ENCODE measurements around the gene LILRA2.

Gene LILRA2

DNA sequence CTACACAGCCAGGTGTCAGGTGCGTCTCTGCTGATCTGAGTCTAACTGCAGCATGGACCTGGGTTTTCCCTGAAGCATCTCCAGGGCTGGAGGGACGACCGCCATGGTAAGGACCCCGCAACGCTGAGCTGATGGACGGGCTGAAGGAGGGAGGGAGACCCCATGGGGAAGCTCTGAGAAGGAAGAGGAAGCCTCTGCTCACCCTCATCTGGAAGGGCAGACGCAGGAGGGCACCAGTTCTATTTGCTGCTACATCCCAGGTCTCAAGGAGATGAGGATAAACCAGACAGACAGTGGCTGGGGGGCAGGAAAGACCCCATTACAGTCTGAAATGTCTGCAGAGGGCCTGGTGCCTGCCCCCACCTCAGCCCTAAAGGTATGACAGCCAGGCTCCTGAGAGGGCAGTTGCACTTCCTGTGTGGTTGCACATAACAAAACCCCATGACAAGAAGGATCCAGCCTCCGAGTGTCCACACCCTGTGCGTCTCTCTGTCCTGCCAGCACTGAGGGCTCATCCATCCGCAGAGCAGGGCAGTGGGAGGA lies at the start of gene LILRA2:
TSS of gene LILRA2 (plus strand) at position 461 of the 543 bp plus-strand sequence. CDS start 89 bp downstream, outside the sequence.
- Histone ChIP-seq H3K4me1 (ENCODE audit: control insufficient read depth in 2 of 2, insufficient read depth in 2 of 2, low read length in 2 of 2) (no peaks in the 10 kb centered on the region), H3K27ac (ENCODE audit: low read depth in 2 of 2, low read length in 2 of 2) (no peak within 1 kb of the TSS), H3K9ac (ENCODE audit: low read depth in 1 of 2, low read length in 2 of 2) (no peak within 1 kb of the TSS), H3K27me3 (ENCODE audit: control insufficient read depth in 2 of 2, insufficient read depth in 2 of 2, low read length in 2 of 2) (no peaks in the 10 kb centered on the region), H3K36me3 (ENCODE audit: control insufficient read depth in 2 of 2, insufficient read depth in 2 of 2, low read length in 2 of 2) (no peaks in the 10 kb centered on the region), H3K4me3 (ENCODE audit: low read length in 2 of 2) (no peak within 1 kb of the TSS), H3K9me3 (ENCODE audit: control insufficient read depth in 2 of 2, low read length in 2 of 2) (no peaks in the 10 kb centered on the region)

DNA sequence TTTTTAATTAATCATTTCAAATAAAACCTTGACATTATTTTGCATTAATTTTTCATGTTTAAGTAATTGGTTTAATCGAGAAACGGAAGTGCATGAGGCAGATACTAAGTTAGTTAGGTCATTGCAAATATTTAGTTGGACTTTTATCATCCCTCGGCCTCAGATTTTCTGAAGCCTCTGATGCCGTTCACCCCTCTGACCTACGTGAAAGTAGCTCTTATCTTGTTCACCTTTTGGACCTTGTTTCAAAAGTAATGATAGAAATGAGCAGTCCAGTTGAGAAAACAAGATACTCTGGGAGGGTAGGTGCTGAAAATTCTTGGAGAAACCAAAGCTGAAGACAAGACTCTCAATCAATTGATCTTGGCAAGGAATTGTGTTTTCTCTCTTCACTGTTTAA lies 48.0 kb upstream of the LILRA2 start:
- Histone ChIP-seq H3K9me3 (ENCODE audit: control insufficient read depth in 2 of 2, low read length in 2 of 2) (no peaks in the 10 kb centered on the region), H3K27ac (ENCODE audit: low read depth in 2 of 2, low read length in 2 of 2) (no peak overlapping the region), H3K36me3 (ENCODE audit: control insufficient read depth in 2 of 2, insufficient read depth in 2 of 2, low read length in 2 of 2) (no peaks in the 10 kb centered on the region), H3K4me3 (ENCODE audit: low read length in 2 of 2) (no peak overlapping the region), H3K27me3 (ENCODE audit: control insufficient read depth in 2 of 2, insufficient read depth in 2 of 2, low read length in 2 of 2) (peaks cover 0 to under 1% of the 10 kb centered on the region in 2 donors), H3K9ac (ENCODE audit: low read depth in 1 of 2, low read length in 2 of 2) (no peak overlapping the region), H3K4me1 (ENCODE audit: control insufficient read depth in 2 of 2, insufficient read depth in 2 of 2, low read length in 2 of 2) (peaks cover 0 to 3% of the 10 kb centered on the region in 2 donors)

DNA sequence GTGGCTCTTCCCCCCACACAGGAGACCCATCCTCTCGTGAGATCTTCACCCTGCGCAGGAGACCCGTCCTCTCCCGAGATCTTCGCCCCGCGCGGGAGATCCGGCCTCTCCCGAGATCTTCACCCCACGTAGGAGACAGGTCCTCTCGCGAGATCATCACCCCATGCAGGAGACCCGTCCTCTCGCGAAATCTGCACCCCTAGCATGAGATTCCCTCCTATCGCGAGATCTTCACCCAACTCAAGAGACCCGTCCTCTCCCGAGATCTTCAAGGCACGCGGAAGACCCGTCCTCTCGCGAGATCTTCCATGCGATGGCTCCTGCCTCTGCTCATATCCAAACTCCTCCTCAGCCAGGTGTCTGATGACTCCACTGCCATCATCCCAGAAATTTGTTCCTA lies 46.6 kb upstream of the LILRA2 start:
- Histone ChIP-seq H3K27me3 (ENCODE audit: control insufficient read depth in 2 of 2, insufficient read depth in 2 of 2, low read length in 2 of 2) (peaks cover 0 to 3% of the 10 kb centered on the region in 2 donors), H3K9ac (ENCODE audit: low read depth in 1 of 2, low read length in 2 of 2) (no peak overlapping the region), H3K36me3 (ENCODE audit: control insufficient read depth in 2 of 2, insufficient read depth in 2 of 2, low read length in 2 of 2) (no peaks in the 10 kb centered on the region), H3K9me3 (ENCODE audit: control insufficient read depth in 2 of 2, low read length in 2 of 2) (no peaks in the 10 kb centered on the region), H3K4me3 (ENCODE audit: low read length in 2 of 2) (no peak overlapping the region), H3K4me1 (ENCODE audit: control insufficient read depth in 2 of 2, insufficient read depth in 2 of 2, low read length in 2 of 2) (no peaks in the 10 kb centered on the region), H3K27ac (ENCODE audit: low read depth in 2 of 2, low read length in 2 of 2) (no peak overlapping the region)

DNA sequence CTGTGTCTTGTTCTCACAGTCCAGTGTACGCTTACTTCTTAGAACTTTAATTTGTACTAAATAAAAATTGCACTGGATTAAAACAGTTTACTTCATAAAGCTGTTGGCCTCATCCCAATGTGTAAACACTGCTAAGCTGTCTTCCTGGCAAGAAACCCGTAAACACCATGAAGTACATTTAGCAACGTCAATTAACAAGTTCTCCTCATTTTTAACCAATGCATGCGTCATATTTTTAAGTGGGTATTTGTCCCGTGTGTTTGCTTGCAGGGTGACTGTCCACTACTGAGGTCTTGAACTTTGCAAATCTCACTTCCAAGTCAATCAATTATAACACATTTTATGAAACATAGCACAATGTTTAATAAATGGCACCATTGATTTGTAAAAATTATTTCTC lies 42.7 kb upstream of the LILRA2 start:
- Histone ChIP-seq H3K36me3 (ENCODE audit: control insufficient read depth in 2 of 2, insufficient read depth in 2 of 2, low read length in 2 of 2) (no peaks in the 10 kb centered on the region), H3K4me3 (ENCODE audit: low read length in 2 of 2) (no peak overlapping the region), H3K9me3 (ENCODE audit: control insufficient read depth in 2 of 2, low read length in 2 of 2) (no peaks in the 10 kb centered on the region), H3K4me1 (ENCODE audit: control insufficient read depth in 2 of 2, insufficient read depth in 2 of 2, low read length in 2 of 2) (no peaks in the 10 kb centered on the region), H3K9ac (ENCODE audit: low read depth in 1 of 2, low read length in 2 of 2) (no peak overlapping the region), H3K27ac (ENCODE audit: low read depth in 2 of 2, low read length in 2 of 2) (no peak overlapping the region), H3K27me3 (ENCODE audit: control insufficient read depth in 2 of 2, insufficient read depth in 2 of 2, low read length in 2 of 2) (peaks cover 0 to 3% of the 10 kb centered on the region in 2 donors)

DNA sequence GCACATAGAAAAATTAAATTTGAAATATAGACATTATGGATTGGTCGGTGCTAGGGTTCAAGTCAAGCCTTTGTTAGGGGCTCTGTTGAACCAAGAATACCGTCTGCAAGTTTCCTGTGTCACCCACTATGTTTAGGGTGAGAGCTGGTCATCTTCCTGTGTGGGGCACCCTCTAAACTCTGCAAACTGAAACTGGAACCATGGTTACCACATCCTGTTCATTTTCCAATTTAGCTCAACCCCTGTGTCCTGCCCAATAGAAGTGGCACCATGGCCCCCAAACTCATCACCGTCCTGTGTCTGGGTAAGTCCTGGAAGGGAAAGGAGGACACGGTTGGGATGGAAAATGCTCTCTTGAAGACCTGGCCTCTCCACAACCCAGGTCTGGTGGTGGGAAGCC lies 41.1 kb upstream of the LILRA2 start:
- peaks cover 0 to 3% of the 10 kb centered on the region in 2 donors for H3K27me3 ChIP-seq (ENCODE audit: control insufficient read depth in 2 of 2, insufficient read depth in 2 of 2, low read length in 2 of 2)

DNA sequence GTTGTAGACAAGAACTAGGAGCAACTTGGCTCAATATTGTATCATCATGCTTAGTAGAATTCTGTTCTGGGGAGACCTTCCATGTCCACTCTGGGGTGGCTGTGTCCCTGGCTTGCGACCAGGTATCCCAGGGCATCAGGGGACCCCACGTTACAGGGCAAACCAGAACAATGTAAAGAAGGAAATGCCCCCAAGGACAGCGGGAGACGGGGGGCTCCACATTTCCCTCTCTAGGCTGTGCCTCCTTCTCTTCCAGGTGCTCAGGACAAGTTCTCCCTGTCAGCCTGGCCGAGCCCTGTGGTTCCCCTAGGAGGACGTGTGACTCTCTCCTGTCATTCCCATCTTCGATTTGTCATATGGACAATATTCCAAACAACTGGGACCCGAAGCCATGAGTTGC lies 40.1 kb upstream of the LILRA2 start:
- no peak overlapping the region for H3K27ac ChIP-seq (ENCODE audit: low read depth in 2 of 2, low read length in 2 of 2)
- no peaks in the 10 kb centered on the region for H3K36me3 ChIP-seq (ENCODE audit: control insufficient read depth in 2 of 2, insufficient read depth in 2 of 2, low read length in 2 of 2)
- no peak overlapping the region for H3K4me3 ChIP-seq (ENCODE audit: low read length in 2 of 2)
- H3K9me3 ChIP-seq (ENCODE audit: control insufficient read depth in 2 of 2, low read length in 2 of 2), result no peaks in the 10 kb centered on the region
- peaks cover 0 to 3% of the 10 kb centered on the region in 2 donors for H3K27me3 ChIP-seq (ENCODE audit: control insufficient read depth in 2 of 2, insufficient read depth in 2 of 2, low read length in 2 of 2)
- H3K9ac ChIP-seq (ENCODE audit: low read depth in 1 of 2, low read length in 2 of 2), result no peak overlapping the region
- H3K4me1 ChIP-seq (ENCODE audit: control insufficient read depth in 2 of 2, insufficient read depth in 2 of 2, low read length in 2 of 2), result no peaks in the 10 kb centered on the region

More for the DNA sequence above, 41.1 kb upstream of the LILRA2 start:
- no peaks in the 10 kb centered on the region for H3K4me1 ChIP-seq (ENCODE audit: control insufficient read depth in 2 of 2, insufficient read depth in 2 of 2, low read length in 2 of 2)
- no peak overlapping the region for H3K4me3 ChIP-seq (ENCODE audit: low read length in 2 of 2)
- H3K9me3 ChIP-seq (ENCODE audit: control insufficient read depth in 2 of 2, low read length in 2 of 2), result no peaks in the 10 kb centered on the region
- no peak overlapping the region for H3K9ac ChIP-seq (ENCODE audit: low read depth in 1 of 2, low read length in 2 of 2)
- H3K27ac ChIP-seq (ENCODE audit: low read depth in 2 of 2, low read length in 2 of 2), result no peak overlapping the region
- H3K36me3 ChIP-seq (ENCODE audit: control insufficient read depth in 2 of 2, insufficient read depth in 2 of 2, low read length in 2 of 2), result no peaks in the 10 kb centered on the region

DNA sequence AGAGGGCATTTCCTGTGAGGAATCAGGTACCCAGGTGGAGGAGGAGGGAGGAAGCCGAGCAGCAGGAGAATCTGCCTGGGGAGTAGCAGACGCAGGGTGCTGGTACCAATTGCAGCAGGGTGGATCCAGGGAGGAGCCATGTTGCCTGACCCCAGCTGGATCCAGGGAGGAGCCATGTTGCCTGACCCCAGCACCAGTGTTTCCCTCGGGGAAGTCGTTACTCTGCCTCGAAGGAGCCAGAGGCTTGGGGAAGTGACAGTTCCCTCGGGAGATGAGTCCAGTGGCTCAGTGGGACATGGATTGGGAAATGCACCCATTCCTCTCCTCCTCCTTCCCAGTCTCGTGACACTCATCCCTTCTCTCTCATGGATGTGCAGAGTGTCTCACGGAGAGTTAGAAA lies 39.4 kb upstream of the LILRA2 start:
- Histone ChIP-seq H3K4me1 (ENCODE audit: control insufficient read depth in 2 of 2, insufficient read depth in 2 of 2, low read length in 2 of 2) (no peaks in the 10 kb centered on the region), H3K9me3 (ENCODE audit: control insufficient read depth in 2 of 2, low read length in 2 of 2) (no peaks in the 10 kb centered on the region), H3K27ac (ENCODE audit: low read depth in 2 of 2, low read length in 2 of 2) (no peak overlapping the region), H3K9ac (ENCODE audit: low read depth in 1 of 2, low read length in 2 of 2) (no peak overlapping the region), H3K4me3 (ENCODE audit: low read length in 2 of 2) (no peak overlapping the region), H3K36me3 (ENCODE audit: control insufficient read depth in 2 of 2, insufficient read depth in 2 of 2, low read length in 2 of 2) (no peaks in the 10 kb centered on the region), H3K27me3 (ENCODE audit: control insufficient read depth in 2 of 2, insufficient read depth in 2 of 2, low read length in 2 of 2) (peaks cover 0 to 3% of the 10 kb centered on the region in 2 donors)

DNA sequence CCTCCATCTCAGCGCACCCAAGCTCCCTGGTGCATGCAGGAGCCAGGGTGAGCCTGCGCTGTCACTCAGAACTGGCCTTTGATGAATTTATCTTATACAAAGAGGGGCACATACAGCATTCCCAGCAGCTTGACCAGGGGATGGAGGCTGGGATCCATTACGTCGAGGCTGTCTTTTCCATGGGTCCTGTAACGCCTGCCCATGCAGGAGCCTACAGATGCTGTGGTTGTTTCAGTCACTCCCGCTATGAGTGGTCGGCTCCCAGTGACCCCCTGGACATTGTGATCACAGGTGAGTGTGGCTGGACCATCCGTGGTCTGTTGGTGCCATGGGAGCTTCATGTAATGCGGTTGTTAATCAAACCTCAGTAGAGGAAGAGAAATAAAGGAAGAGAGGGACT lies 38.0 kb upstream of the LILRA2 start:
- peaks cover 0 to 3% of the 10 kb centered on the region in 2 donors for H3K27me3 ChIP-seq (ENCODE audit: control insufficient read depth in 2 of 2, insufficient read depth in 2 of 2, low read length in 2 of 2)
- no peaks in the 10 kb centered on the region for H3K36me3 ChIP-seq (ENCODE audit: control insufficient read depth in 2 of 2, insufficient read depth in 2 of 2, low read length in 2 of 2)
- no peak overlapping the region for H3K27ac ChIP-seq (ENCODE audit: low read depth in 2 of 2, low read length in 2 of 2)
- no peaks in the 10 kb centered on the region for H3K4me1 ChIP-seq (ENCODE audit: control insufficient read depth in 2 of 2, insufficient read depth in 2 of 2, low read length in 2 of 2)
- H3K4me3 ChIP-seq (ENCODE audit: low read length in 2 of 2), result no peak overlapping the region
- no peaks in the 10 kb centered on the region for H3K9me3 ChIP-seq (ENCODE audit: control insufficient read depth in 2 of 2, low read length in 2 of 2)
- H3K9ac ChIP-seq (ENCODE audit: low read depth in 1 of 2, low read length in 2 of 2), result no peak overlapping the region

DNA sequence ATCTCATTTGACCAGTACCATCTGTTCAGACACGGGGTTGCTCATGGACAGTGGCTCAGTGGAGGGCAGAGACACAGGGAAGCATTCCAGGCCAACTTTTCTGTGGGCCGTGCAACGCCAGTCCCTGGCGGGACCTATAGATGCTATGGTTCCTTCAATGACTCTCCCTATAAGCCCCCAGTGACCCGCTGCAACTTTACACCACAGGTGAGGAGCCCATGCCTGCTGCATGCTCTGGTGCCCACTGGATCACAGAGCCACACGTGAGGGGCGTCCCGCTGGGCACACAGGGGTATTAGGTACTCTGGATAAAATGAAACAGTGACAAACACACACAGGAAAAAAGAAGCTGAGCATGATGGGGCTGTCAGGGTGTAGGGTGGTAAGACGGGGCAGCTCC lies 36.6 kb upstream of the LILRA2 start:
- Histone ChIP-seq H3K36me3 (ENCODE audit: control insufficient read depth in 2 of 2, insufficient read depth in 2 of 2, low read length in 2 of 2) (no peaks in the 10 kb centered on the region), H3K27ac (ENCODE audit: low read depth in 2 of 2, low read length in 2 of 2) (no peak overlapping the region)

DNA sequence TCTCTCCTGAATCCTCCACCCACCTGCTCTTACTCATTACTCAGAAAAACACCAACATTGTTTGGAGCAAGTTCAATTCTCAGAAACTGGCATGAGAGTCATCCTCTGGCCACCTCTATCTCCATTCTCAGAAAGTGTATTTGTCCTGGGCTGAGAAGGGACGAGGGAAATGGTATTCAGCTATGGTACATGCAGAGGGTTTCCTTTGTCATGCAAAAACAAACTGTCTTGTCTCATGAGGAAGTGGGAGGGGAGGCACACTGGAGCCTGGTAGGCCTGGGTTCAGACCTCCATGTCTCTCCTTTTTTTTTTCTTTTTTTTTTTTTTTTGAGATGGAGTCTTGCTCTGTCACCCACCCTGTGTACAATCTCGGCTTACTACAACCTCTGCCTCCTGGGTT lies 31.9 kb upstream of the LILRA2 start:
- Histone ChIP-seq H3K9ac (ENCODE audit: low read depth in 1 of 2, low read length in 2 of 2) (no peak overlapping the region), H3K27ac (ENCODE audit: low read depth in 2 of 2, low read length in 2 of 2) (no peak overlapping the region)

More for the DNA sequence above, 36.6 kb upstream of the LILRA2 start:
- Histone ChIP-seq H3K9me3 (ENCODE audit: control insufficient read depth in 2 of 2, low read length in 2 of 2) (no peaks in the 10 kb centered on the region), H3K27me3 (ENCODE audit: control insufficient read depth in 2 of 2, insufficient read depth in 2 of 2, low read length in 2 of 2) (no peaks in the 10 kb centered on the region), H3K4me1 (ENCODE audit: control insufficient read depth in 2 of 2, insufficient read depth in 2 of 2, low read length in 2 of 2) (no peaks in the 10 kb centered on the region), H3K4me3 (ENCODE audit: low read length in 2 of 2) (no peak overlapping the region), H3K9ac (ENCODE audit: low read depth in 1 of 2, low read length in 2 of 2) (no peak overlapping the region)

DNA sequence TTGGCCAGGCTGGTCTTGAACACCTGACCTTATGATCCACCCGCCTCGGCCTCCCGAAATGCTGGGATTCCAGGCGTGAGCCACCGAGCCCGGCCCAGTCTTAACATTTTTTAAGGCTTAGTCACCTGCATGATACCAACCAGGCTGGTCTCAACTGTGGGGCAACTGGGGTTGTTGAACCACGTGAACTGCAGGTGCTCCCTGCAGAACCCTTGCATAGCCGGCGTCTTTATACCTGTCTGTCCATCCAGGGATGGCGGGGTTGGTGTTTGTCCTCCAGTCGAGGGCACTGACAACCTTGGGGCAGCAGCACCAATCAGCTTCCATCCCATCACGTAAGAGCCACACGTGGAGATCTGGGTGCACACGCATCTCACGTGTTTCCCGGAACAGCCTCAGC lies 24.8 kb upstream of the LILRA2 start:
- Histone ChIP-seq H3K27ac (ENCODE audit: low read depth in 2 of 2, low read length in 2 of 2) (no peak overlapping the region), H3K9ac (ENCODE audit: low read depth in 1 of 2, low read length in 2 of 2) (no peak overlapping the region), H3K9me3 (ENCODE audit: control insufficient read depth in 2 of 2, low read length in 2 of 2) (no peaks in the 10 kb centered on the region), H3K27me3 (ENCODE audit: control insufficient read depth in 2 of 2, insufficient read depth in 2 of 2, low read length in 2 of 2) (no peaks in the 10 kb centered on the region), H3K4me1 (ENCODE audit: control insufficient read depth in 2 of 2, insufficient read depth in 2 of 2, low read length in 2 of 2) (no peaks in the 10 kb centered on the region), H3K4me3 (ENCODE audit: low read length in 2 of 2) (no peak overlapping the region), H3K36me3 (ENCODE audit: control insufficient read depth in 2 of 2, insufficient read depth in 2 of 2, low read length in 2 of 2) (no peaks in the 10 kb centered on the region)

More for the DNA sequence above, 31.9 kb upstream of the LILRA2 start:
- no peaks in the 10 kb centered on the region for H3K36me3 ChIP-seq (ENCODE audit: control insufficient read depth in 2 of 2, insufficient read depth in 2 of 2, low read length in 2 of 2)
- H3K27me3 ChIP-seq (ENCODE audit: control insufficient read depth in 2 of 2, insufficient read depth in 2 of 2, low read length in 2 of 2), result no peaks in the 10 kb centered on the region
- no peaks in the 10 kb centered on the region for H3K9me3 ChIP-seq (ENCODE audit: control insufficient read depth in 2 of 2, low read length in 2 of 2)
- H3K4me3 ChIP-seq (ENCODE audit: low read length in 2 of 2), result no peak overlapping the region
- no peaks in the 10 kb centered on the region for H3K4me1 ChIP-seq (ENCODE audit: control insufficient read depth in 2 of 2, insufficient read depth in 2 of 2, low read length in 2 of 2)
